DND-41 (cell line): ENCODE data around the gene FHIT.

Experiments
- ATAC-seq: fragments of 200-7000 bp; cut with Tn5 transposase; 3 replicates; pipeline ENCODE4 v1.9.1; 2021; ENCODE audit warnings: low read depth; ENCODE audit not compliant: insufficient read depth
- DNase-seq: peaks from one replicate; pipeline ENCODE4 v3.0.0-alpha.2; 2020
- H2AFZ ChIP-seq: 2 replicates; pipeline ENCODE4 v1.6.0; 2012; ENCODE audit warnings: low read depth, low read length
- H3K27ac ChIP-seq: 2 replicates; pipeline ENCODE4 v1.5.1; 2012; ENCODE audit warnings: low read length, inconsistent platforms
- H3K27me3 ChIP-seq: fragments of 200-600 bp; sonication (generic); 2 replicates; pipeline ENCODE4 v1.6.0; 2012; ENCODE audit warnings: low read length, mild to moderate bottlenecking, inconsistent platforms; ENCODE audit not compliant: insufficient read depth, poor library complexity
- H3K36me3 ChIP-seq: 2 replicates; pipeline ENCODE4 v1.5.1; 2012; ENCODE audit warnings: low read length, inconsistent platforms; ENCODE audit not compliant: insufficient read depth
- H3K4me1 ChIP-seq: 2 replicates; pipeline ENCODE4 v1.5.1; 2012; ENCODE audit warnings: mild to moderate bottlenecking, low read length; ENCODE audit not compliant: insufficient read depth
- H3K4me2 ChIP-seq: 2 replicates; pipeline ENCODE4 v1.6.0; 2012; ENCODE audit warnings: mild to moderate bottlenecking, moderate library complexity, low read length, inconsistent platforms; ENCODE audit not compliant: insufficient read depth
- H3K4me3 ChIP-seq, 2 experiments: fragments of 200-600 bp in 1 of 2; shearing (Covaris generic) in 1 of 2; 2 replicates each; pipeline ENCODE4 v1.5.1; 2012 to 2016; ENCODE audit warnings: inconsistent platforms in 2 of 2, low read length in 2 of 2, mild to moderate bottlenecking in 2 of 2, low read depth in 1 of 2, moderate library complexity in 1 of 2
- H3K79me2 ChIP-seq: 2 replicates; pipeline ENCODE4 v1.6.0; 2012; ENCODE audit warnings: low read length, inconsistent platforms; ENCODE audit not compliant: insufficient read depth
- H3K9ac ChIP-seq: 2 replicates; pipeline ENCODE4 v1.6.0; 2012; ENCODE audit warnings: low read depth, mild to moderate bottlenecking, inconsistent platforms, low read length, moderate library complexity
- H3K9me3 ChIP-seq: 2 replicates; pipeline ENCODE4 v1.5.1; 2012; ENCODE audit warnings: low read length, moderate library complexity, mild to moderate bottlenecking, inconsistent platforms; ENCODE audit not compliant: insufficient read depth, severe bottlenecking
- H4K20me1 ChIP-seq: 2 replicates; pipeline ENCODE4 v1.6.0; 2012; ENCODE audit warnings: low read length; ENCODE audit not compliant: insufficient read depth
- CTCF ChIP-seq: IDR thresholded peaks from 2 replicates; pipeline ENCODE4 v1.5.1; 2012; ENCODE audit warnings: borderline replicate concordance, low read length, moderate library complexity, mild to moderate bottlenecking; ENCODE audit not compliant: poor library complexity, severe bottlenecking; ENCODE audit errors: extremely low read depth
- EZH2 ChIP-seq: IDR thresholded peaks from 3 replicates; pipeline ENCODE4 v1.6.1; 2012; ENCODE audit warnings: borderline replicate concordance, low read depth, mild to moderate bottlenecking, moderate library complexity, low read length, inconsistent platforms; ENCODE audit not compliant: severe bottlenecking

FHIT gene

DNA sequence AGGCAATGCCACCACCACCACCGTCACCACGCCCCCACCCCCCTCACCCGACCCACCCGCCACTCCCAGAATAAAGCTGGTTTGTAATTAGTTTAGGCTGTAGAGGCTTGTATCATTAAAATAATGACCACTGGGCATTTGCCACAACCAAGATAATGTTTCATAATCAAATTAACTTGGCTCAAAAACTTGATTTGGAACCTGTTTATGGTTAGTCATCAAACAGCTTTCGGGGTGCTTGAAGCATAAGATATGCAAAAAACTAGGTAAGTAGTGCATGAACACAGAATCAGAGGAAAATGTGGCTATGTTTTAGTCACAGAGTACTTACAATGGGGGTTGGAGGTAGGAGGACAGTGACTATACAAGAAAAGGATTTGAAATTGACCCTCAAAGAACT is 115.1 kb downstream of the FHIT start:
- Histone ChIP-seq H3K4me3 (no peak overlapping the region), H3K9ac (no peak overlapping the region), H3K27ac (no peak overlapping the region), H3K9me3 (no peaks in the 10 kb centered on the region), H3K27me3 (no peaks in the 10 kb centered on the region), H3K79me2 (no peaks in the 10 kb centered on the region), H3K36me3 (no peaks in the 10 kb centered on the region), H2AFZ (no peak overlapping the region), H4K20me1 (no peaks in the 10 kb centered on the region), H3K4me1 (no peaks in the 10 kb centered on the region), H3K4me2 (no peak overlapping the region)
- ATAC-seq (no peak), DNase-seq (no peak)
- TF ChIP-seq EZH2 (no peak), CTCF (no peak)

GRCh38 chr3:61134532-61134931 is 116.7 kb downstream of the FHIT start:
- Histone ChIP-seq H3K27ac (no peak overlapping the region), H2AFZ (no peak overlapping the region)

GRCh38 chr3:61132062-61132461 is 119.2 kb downstream of the FHIT start:
- H3K9ac ChIP-seq: no peak overlapping the region
- no peak overlapping the region for H3K4me2 ChIP-seq
- ATAC-seq (no peak), DNase-seq (no peak)
- no peak overlapping the region for H3K4me3 ChIP-seq
- no peak overlapping the region for H3K27ac ChIP-seq
- no peaks in the 10 kb centered on the region for H3K9me3 ChIP-seq
- H3K36me3 ChIP-seq: no peaks in the 10 kb centered on the region
- TF ChIP-seq CTCF (no peak), EZH2 (no peak)
- no peaks in the 10 kb centered on the region for H3K79me2 ChIP-seq
- H3K27me3 ChIP-seq: no peaks in the 10 kb centered on the region
- no peaks in the 10 kb centered on the region for H3K4me1 ChIP-seq
- no peak overlapping the region for H2AFZ ChIP-seq
- H4K20me1 ChIP-seq: no peaks in the 10 kb centered on the region

More at GRCh38 chr3:61134532-61134931, 116.7 kb downstream of the FHIT start:
- Histone ChIP-seq H3K4me3 (no peak overlapping the region), H3K4me2 (no peak overlapping the region), H3K79me2 (no peaks in the 10 kb centered on the region), H3K36me3 (no peaks in the 10 kb centered on the region), H3K9me3 (no peaks in the 10 kb centered on the region), H3K4me1 (no peaks in the 10 kb centered on the region), H3K9ac (no peak overlapping the region), H3K27me3 (no peaks in the 10 kb centered on the region), H4K20me1 (no peaks in the 10 kb centered on the region)
- TF ChIP-seq CTCF (no peak), EZH2 (no peak)
- ATAC-seq (no peak), DNase-seq (no peak)

DNA sequence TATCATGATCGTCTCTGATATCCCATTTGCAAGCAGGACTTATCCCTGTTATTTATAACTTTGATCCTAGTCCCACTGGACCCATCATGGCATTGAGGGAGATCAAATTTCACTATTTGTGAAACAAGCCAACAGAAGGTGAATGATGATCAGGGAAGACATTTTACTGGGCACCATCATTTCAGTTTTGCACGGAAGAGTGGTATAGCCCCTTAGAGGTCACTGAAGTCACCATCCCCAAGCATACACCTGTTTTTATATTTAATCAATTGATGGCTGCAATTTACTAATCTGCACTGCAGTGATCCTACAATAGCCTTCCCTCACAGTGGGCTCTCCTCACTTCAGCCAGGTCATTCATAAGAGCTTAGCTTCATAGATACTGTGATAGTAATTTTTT is 132.4 kb downstream of the FHIT start:
- Histone ChIP-seq H2AFZ (no peak overlapping the region), H3K79me2 (no peaks in the 10 kb centered on the region), H3K4me2 (no peak overlapping the region), H3K4me3 (no peak overlapping the region), H3K27ac (no peak overlapping the region), H3K9me3 (no peaks in the 10 kb centered on the region), H4K20me1 (no peaks in the 10 kb centered on the region), H3K4me1 (no peaks in the 10 kb centered on the region), H3K9ac (no peak overlapping the region), H3K27me3 (no peaks in the 10 kb centered on the region), H3K36me3 (no peaks in the 10 kb centered on the region)
- ATAC-seq (no peak), DNase-seq (no peak)
- TF ChIP-seq CTCF (no peak), EZH2 (no peak)
